NCI-H2196 (cell line): ENCODE measurements around the gene KDM3B.
"Not testable (repeated sequence)": the region's sequence is repeated elsewhere in the genome, so short reads cannot be mapped to it uniquely, and the experiment has no call there.

ENCODE experiments used
- DNase-seq: peaks from one replicate; lab custom pipeline; 2025; ENCODE audit not compliant: unreplicated experiment; lab: John Stamatoyannopoulos, UW

KDM3B gene, protein sequence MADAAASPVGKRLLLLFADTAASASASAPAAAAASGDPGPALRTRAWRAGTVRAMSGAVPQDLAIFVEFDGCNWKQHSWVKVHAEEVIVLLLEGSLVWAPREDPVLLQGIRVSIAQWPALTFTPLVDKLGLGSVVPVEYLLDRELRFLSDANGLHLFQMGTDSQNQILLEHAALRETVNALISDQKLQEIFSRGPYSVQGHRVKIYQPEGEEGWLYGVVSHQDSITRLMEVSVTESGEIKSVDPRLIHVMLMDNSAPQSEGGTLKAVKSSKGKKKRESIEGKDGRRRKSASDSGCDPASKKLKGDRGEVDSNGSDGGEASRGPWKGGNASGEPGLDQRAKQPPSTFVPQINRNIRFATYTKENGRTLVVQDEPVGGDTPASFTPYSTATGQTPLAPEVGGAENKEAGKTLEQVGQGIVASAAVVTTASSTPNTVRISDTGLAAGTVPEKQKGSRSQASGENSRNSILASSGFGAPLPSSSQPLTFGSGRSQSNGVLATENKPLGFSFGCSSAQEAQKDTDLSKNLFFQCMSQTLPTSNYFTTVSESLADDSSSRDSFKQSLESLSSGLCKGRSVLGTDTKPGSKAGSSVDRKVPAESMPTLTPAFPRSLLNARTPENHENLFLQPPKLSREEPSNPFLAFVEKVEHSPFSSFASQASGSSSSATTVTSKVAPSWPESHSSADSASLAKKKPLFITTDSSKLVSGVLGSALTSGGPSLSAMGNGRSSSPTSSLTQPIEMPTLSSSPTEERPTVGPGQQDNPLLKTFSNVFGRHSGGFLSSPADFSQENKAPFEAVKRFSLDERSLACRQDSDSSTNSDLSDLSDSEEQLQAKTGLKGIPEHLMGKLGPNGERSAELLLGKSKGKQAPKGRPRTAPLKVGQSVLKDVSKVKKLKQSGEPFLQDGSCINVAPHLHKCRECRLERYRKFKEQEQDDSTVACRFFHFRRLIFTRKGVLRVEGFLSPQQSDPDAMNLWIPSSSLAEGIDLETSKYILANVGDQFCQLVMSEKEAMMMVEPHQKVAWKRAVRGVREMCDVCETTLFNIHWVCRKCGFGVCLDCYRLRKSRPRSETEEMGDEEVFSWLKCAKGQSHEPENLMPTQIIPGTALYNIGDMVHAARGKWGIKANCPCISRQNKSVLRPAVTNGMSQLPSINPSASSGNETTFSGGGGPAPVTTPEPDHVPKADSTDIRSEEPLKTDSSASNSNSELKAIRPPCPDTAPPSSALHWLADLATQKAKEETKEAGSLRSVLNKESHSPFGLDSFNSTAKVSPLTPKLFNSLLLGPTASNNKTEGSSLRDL (N-terminal part only)

DNA sequence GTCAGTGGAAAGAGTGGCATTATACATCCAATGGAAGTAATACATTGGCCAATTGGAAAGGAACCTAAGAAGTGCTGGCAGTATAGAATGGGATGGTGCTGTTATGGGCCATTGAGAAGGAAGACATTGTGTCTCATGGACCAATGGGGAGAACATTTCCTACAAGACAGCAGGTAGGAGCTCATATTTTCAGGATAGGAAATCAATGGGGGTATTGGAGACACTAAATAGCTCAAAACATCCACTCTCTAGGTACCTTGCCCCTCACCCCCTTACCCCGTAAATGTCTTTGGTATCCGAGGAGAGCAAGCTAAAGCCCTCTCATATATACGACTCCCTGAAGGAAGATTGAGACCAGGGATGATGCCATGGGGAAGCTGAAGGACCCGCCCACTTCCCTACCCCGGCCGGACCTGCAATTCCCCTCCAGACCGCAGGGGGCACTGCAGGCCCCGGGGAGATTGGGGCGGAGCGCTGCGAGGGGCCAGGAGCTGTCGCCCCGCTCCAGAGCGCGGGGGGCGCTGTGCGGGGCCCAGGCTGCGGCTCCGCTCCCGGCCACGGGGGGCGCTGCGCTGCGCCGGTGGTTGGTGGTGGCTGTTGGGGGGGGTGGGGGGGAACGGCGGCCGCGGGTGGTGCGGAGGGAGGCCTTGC is at the start of gene KDM3B:
TSS of gene KDM3B (plus strand) at position 615 of the 651 bp plus-strand sequence. CDS start 111 bp downstream, outside the sequence.
- DNase-seq, result peak; percentile 86

DNA sequence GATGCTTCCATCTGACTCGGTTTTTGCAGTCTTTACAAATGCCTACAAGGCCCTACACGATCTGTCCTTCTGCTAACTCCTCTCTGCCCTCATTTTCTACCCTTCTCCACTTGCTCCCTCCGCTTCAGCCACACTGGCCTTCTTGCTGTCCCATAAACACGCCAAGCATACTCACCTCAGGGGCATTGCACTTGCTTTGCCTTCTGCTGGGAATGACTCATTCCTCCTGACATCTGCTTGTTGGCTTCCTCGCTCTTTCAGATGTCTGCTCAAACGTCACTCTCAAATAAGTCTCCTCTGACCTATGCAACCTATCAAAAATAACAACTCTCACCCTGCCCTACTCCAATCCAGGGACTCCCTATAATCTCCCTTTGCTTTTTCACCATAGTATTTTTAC is 49.1 kb upstream of the KDM3B start:
- DNase-seq, result no peak

DNA sequence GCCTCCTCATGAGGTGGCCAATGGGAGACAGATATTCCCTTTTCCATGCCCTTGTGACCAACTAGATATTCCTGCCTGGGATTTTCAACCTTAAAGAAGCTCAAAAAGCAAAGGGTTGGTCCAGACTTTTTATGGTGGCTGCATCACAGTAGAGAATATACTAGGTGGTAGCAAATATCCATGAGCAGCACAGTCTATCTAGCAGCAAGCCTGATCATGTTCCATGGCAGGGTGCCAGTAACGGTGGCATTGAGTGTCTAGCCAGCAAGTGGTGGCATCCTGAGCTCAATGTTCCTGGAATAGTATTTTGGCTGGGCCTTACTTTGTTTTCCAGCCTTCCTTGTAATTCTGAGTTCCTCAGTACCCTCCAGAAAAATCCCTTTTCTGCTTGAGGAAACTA is 46.7 kb upstream of the KDM3B start:
- peak; percentile 78 for DNase-seq

DNA sequence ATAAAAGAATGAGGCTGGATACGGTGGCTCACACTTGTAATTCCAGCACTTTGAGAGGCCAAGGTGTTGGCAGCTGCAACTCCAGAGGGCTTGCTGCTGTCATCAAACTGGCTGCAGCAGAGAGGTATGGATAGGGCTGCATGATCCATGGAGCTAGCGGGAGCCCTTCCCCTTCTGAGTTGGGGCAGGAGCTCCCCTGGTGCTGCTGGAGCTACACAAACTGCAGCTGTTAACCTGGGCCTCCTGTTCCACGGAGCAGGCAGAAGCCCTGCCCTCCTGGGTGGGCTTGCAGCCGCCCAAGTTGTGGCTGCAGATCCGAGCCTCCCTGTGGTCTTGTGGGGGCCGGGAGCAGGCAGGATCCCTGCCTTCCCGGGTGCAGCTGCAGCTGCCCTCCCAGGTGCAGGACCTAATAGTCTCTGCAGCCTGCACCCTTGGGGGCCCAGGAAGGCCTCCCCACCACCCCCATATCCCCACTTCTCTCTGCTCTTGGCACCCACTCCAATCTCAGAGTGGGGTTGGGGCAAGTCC is 36.7 kb upstream of the KDM3B start:
- no peak for DNase-seq

DNA sequence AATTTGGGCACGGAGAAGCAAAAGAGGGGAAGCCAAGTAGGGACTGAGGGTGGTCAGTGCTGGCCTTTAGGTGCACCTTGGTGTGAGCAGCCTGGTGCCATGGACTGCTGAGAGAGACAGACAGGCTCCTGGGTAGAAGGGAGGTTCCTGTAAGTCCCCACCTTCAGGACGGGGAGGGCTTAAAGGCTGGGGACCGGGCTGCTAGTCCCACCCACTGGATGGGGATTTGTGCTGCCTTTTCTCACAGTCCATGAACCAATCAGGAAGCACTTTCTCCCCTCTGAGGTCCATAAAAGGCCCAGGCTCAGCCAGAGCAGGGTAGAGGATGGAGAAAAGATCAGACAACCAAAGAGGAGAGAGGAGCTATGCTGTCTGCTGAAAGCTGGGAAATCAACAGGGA is 36.1 kb upstream of the KDM3B start:
- DNase-seq, result no peak

DNA sequence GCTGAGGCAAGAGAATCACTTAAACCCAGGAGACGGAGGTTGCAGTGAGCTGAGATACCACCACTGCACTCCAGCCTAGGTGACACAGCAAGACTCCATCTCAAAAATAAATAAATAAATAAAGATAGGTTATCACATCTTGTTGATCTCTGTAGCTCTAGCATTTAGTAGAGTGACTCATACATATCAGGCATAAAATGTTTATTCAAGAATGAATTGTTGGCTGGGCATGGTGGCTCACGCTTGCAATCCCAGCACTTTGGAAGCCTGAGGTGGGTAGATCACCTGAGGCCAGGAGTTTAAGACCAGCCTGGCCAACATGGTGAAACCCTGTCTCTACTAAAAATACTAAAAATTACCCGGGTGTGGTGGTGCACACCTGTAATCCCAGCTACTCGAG is 34.3 kb upstream of the KDM3B start:
- DNase-seq, result not testable (repeated sequence)

DNA sequence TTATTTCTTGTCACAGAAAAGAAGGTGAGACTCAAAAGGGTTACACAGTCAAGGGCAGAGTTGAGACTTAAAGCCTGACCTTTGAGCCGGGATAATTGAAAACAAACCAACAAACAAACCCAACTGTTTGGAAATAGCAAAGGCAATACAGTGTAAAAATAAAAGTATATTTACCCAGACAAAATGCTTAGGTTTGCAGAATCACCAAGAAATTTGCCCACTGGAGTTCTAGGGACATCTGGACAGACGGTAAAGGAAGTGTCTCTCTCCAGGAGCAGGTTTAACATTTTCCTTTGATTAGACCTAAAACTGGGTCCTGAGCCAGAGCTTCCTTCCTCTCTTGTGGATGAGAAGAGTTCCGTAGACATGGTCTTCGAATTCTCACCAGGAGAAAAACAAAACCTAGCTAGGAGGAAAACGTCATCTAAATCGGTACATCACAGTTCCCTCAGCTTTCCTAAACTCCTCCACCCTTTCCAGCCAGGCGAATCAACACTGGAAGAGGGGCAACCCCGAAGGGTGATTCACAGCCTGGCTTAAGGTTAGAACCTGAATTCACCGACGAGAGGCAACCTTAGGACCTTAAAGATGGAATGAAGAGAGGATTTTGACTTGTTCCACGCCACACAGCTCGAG is 21.6 kb upstream of the KDM3B start:
- no peak for DNase-seq

DNA sequence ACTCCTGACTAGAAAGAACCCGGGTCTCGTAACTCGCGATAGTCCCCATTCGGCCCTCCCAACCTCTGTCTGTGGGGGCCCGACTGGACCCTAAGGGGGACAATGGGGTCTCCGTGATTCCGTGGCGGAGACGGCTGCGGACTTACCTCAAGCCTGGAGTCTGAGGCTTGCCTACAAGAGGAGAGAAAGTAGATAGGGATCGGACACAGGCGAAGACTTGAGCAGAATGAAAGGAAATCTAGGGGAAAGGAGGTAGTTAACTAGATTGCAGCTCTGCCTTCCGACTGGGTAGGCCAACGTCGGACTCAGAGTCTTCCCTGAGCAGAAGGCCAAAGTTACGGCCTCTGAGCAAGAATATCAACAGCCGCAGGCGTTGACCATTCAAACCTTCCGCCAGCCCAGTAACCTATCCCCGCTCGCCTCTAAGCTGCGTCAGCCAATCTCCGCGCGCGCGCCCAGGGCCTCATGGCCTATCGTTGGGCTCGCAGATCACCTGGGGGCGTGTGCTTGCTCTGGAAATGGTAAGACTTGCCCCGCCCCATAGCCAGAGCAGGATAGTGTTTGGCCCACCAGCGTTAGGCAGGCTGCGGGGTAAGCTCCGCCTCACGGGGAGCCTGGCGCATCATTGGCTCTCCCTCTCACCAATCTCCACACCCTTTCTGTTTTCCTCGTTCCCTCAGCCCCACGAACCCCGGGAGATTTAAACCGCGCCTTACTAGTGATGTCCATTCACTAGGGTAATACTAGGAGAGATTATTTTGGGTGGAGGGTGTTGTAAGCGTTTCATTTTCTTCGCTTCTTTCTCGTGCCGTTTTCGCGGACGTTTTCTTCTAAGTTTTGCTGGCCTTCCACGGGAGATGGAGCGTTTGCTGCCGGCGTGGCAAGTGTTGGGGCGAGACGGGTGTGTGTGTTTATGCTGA is 20.8 kb upstream of the KDM3B start, which contains the start of gene CDC25C:
TSS of gene CDC25C (minus strand) at position 356 of the 920 bp plus-strand sequence. CDS start 624 bp downstream, outside the sequence.
- peak; percentile 98 for DNase-seq

DNA sequence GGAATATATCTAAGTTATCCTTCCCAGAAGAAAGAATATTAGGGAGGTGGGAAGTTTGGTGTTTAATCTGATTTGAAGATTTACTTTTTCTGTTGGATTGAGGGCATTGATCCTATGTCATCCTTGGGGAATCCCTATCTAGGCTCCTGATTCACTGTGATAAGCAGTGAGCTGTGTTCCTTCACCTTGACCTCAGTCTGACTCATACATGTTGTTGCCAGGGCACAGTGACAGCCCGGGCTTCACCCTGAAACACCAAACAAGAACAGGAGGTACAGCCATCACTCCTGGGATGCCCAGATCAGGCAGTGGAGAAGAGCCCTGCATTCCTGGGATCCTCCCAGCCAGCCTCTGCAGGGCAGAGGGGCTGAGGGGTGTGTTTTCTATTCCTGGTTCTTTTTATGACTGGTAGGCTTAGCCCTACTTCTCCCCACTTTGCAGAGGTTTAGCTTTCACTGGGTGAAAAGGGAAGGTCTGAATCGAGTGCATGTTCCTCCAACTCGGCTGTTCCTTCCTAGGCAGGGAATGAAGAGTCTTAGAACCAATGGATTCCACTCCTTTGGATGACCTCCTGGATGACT is 17.5 kb upstream of the KDM3B start:
- DNase-seq, result no peak

DNA sequence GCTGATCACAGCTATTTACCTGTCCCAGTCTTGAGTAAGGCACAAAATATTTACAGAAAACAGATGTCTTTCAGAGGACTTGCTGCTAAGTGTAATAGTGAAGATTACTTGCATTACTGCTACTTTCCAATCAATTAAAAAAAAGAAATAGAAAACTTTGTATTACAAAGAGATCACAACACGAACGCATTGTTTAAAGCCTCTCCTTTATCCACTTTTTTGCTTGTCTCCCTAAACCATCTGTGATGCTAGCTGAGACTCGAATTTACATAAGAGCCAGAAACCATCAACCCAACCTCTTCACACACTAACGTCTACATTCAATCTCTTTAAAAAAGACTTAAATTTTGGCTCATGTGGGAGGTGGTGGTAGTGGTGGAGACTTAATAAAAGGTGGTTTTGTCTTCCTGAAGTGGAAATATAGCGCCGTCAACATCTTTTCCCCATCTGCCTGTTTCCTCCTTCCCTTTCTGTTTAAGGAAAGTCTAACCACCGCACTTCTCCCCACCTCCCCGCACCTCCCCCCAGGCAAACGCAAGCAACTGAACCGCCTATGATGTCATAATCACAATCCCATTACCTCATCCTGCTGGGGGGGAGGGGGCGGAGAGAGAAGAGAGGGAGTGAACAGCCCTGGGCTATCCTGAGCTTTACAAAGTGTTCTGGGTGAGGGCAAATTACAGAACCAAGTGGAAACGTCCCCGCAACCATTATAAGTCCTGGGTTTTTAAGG is 15.4 kb upstream of the KDM3B start:
- peak; percentile 87 for DNase-seq

DNA sequence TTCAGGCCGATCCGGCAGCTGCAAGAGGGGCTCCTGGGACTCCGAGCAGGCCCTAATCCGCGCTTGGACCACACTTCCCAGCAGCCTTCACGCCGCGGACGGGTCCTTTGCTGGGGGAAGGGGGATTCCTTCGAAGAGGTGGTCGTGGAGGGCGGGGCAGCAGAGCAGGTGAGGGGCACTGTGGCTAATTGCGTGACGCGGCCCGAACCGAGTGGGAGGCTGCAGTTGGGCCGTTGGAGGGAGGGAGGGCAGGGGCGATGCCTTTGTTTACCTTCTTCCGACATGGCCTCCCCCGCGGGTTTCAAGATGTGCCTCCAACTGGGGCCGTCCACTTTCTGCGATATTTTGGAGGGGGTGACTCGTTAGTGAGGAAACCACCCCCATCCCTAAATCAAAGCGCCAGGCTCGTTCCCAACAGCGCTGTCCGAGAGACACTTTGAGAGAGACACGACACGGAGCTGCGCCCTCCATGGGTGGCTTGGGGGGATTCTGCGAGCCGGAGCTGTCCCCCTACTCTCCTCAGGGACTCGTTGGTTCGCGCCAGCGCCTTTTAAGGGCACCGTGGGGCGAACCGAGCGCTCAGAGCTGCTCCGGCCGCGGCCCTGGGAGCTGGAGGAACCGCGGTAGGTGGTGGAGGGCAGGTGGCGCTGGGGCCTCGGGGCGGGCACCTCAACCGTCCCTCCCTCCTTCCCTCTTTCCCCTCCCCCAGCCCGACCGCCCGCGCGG is 14.6 kb upstream of the KDM3B start, which contains the start of gene FAM53C:
TSS of gene FAM53C (plus strand) at position 582 of the 726 bp plus-strand sequence. CDS start 3,070 bp downstream, outside the sequence.
- peak; percentile 94 for DNase-seq

DNA sequence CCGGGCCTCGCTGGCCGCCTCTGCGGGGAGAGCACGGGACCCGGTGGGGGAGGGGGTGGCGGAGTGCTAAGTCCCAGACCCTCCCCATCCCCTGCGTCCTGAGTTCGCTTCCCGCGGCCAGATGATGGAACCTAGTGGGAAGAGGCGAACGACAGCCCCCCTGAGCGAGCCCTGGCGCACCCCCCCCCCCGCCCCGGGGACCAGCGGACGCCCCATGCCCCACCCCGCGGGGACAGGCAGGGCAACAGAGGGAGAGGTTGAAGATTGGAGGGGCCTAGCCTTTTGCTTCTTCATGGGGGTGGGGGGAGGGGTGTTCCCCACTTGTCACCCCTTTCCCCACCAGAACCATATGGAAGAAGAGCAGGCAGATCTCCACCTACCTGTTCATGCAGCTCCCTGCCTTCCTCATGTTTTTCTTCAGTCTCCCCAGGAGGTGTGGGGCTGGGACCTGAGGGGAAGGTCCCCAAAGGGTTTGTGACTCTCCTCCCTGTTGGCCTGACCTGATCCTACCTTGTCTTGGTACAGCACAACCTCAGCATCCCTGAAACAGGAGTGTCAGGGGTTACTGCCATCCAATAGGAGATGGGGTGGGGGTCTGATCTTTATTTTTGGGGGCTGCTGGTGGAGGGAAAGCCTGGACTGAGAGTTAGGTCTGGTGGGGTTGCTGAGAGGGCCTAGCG is 13.9 kb upstream of the KDM3B start:
- DNase-seq, result no peak

DNA sequence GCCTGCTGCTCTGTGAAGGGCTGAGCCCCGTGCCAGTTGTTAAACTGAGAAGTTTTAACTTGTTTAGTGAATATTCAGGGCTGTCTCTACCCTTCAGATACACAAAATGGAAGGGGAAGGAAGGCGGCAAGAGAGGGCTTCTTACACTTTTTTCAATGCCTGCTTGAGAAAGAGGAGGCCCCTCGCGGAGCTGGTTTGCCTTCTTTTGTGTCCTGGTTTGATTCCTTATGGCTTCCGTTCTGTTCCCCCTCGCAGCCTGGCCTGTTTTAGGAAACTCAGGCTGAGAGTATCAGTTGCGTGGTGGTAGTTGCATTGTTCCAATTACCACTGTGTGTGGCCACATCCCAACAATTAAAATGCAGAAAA is 13.4 kb upstream of the KDM3B start:
- DNase-seq, result no peak

DNA sequence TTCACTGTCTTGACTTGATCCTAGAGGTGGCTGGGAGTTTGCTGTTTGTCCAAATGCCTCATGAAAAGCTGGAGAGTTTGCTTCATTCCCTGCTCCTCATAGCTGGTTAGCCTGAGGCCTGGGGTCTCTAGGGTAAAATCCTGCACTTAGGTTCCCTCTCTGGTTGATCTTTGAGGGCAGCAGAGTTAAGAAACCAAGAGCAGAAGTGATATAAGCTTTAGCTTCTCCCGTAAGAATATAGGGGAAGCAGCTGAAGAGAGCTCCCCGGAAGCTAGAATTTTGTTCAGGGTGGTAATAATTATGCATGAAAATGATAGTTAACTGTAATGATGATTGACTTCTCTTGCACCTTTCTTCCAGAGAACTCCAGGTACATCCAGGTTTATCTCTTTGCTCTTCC is 13.0 kb upstream of the KDM3B start:
- DNase-seq, result no peak

DNA sequence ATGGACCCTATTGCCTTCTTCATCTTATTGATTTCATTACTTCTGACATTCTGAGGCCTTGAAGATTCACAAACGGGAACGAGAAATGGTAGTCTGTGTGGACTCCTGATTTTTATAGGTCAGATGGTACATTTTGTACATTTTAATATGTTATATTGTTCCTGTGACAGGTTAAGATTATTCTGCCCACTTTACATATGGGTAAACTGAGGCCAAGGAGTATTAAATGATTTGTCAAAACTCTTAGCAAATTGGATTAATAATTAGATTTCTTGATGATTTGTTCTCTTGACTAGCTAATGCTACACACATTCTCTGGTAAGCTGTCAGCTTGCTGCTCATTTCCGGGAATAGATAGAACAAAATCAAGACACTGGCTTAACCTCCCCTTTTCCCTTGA is 12.5 kb upstream of the KDM3B start:
- DNase-seq, result no peak

DNA sequence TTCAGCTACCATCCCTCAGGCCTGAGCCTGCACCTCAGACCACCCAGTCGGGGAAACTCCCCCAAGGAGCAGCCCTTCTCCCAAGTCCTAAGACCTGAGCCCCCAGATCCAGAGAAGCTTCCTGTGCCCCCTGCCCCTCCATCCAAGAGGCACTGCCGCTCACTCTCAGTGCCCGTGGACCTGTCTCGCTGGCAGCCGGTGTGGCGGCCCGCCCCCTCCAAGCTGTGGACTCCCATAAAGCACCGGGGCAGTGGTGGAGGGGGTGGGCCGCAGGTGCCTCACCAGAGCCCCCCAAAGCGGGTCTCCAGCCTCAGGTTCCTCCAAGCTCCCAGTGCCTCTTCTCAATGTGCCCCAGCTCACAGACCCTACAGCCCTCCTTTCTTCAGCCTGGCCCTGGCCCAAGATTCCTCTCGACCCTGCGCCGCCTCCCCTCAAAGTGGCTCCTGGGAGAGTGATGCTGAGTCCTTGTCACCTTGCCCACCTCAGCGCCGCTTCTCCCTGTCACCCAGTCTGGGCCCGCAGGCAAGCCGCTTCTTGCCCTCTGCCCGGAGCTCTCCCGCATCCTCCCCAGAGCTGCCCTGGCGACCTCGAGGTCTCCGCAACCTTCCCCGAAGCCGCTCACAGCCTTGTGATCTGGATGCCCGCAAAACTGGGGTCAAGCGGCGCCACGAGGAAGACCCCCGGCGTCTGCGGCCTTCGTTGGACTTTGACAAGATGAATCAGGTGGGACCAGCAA is 7.4 kb upstream of the KDM3B start:
- no peak for DNase-seq
